Endodermal cell (in vitro differentiated cells): ENCODE measurements around the gene CUL7. TPM values are rescaled to one million over a fixed set of nuclear protein-coding genes. Genes with fewer than 3 reads are reported as not detected.

Experiments
- DNase-seq: peaks from one replicate; pipeline ENCODE4 v3.0.0-alpha.2; 2017
- H3K27ac ChIP-seq: 2 replicates; pipeline ENCODE4 v1.5.1; 2013; ENCODE audit warnings: mild to moderate bottlenecking, low read depth, low read length, moderate library complexity
- H3K27me3 ChIP-seq: 2 replicates; pipeline ENCODE4 v1.6.1; 2013; ENCODE audit warnings: mild to moderate bottlenecking, low read length, moderate library complexity; ENCODE audit not compliant: insufficient read depth, control insufficient read depth, poor library complexity, severe bottlenecking
- H3K36me3 ChIP-seq: 2 replicates; pipeline ENCODE4 v1.7.0; 2013; ENCODE audit warnings: mild to moderate bottlenecking, low read length, moderate library complexity; ENCODE audit not compliant: control insufficient read depth, insufficient read depth
- H3K4me1 ChIP-seq: one replicate; pipeline ENCODE4 v1.7.0; 2013; ENCODE audit warnings: low read length; ENCODE audit not compliant: control insufficient read depth, insufficient read depth
- H3K4me3 ChIP-seq: 2 replicates; pipeline ENCODE4 v1.5.1; 2013; ENCODE audit warnings: mild to moderate bottlenecking, low read length, moderate library complexity
- H3K9ac ChIP-seq: 2 replicates; pipeline ENCODE4 v1.6.1; 2013; ENCODE audit warnings: mild to moderate bottlenecking, low read length, moderate library complexity; ENCODE audit not compliant: poor library complexity, severe bottlenecking; ENCODE audit errors: extremely low read depth
- H3K9me3 ChIP-seq: 2 replicates; pipeline ENCODE4 v1.6.1; 2013; ENCODE audit warnings: mild to moderate bottlenecking, low read length, moderate library complexity; ENCODE audit not compliant: control insufficient read depth
- H3K27ac Mint-ChIP-seq: 2 replicates; pipeline ENCODE4 v1.8.0; 2020; ENCODE audit warnings: mixed read lengths
- H3K27me3 Mint-ChIP-seq: 2 replicates; pipeline ENCODE4 v1.8.0; 2021; ENCODE audit warnings: mild to moderate bottlenecking, mixed read lengths; ENCODE audit not compliant: insufficient read depth
- H3K36me3 Mint-ChIP-seq: 2 replicates; pipeline ENCODE4 v1.8.0; 2020; ENCODE audit warnings: low read depth, mixed read lengths
- H3K4me1 Mint-ChIP-seq: 2 replicates; pipeline ENCODE4 v1.8.0; 2020; ENCODE audit warnings: mixed read lengths
- H3K4me3 Mint-ChIP-seq: 2 replicates; pipeline ENCODE4 v1.8.0; 2020; ENCODE audit warnings: mild to moderate bottlenecking, moderate library complexity, mixed read lengths
- H3K9me3 Mint-ChIP-seq: 2 replicates; pipeline ENCODE4 v1.8.0; 2020; ENCODE audit warnings: mild to moderate bottlenecking, mixed read lengths
- WGBS, 2 experiments: methylation state at CpG; one replicate each; pipeline versions ENCODE4 v1.1.5 to v1.1.7; 2013; ENCODE audit warnings: missing lambda C conversion rate in 2 of 2, mixed read lengths in 1 of 2; ENCODE audit not compliant: insufficient coverage in 1 of 2, insufficient read length in 1 of 2; 5-methylcytosine and 5-hydroxymethylcytosine counted together
- total RNA-seq, 2 donors: library from RNA; stranded (reverse); fragmentation: NEBNext Ultra II Directional in 1 of 2; extraction: Animal tissue kit (Norgen Biotek cat#: 25700) in 1 of 2; gene quantifications; 2 replicates in 1 of 2; 3 replicates in 1 of 2; pipeline ENCODE4 v1.2.1, GENCODE V29; 2021
- TF ChIP-seq, protein P1 (sequence below): fragments of 200-600 bp; sonication (generic); conservative IDR thresholded peaks from 2 replicates; pipeline ENCODE4 v1.5.0; 2021; ENCODE audit warnings: antibody characterized with exemption, mild to moderate bottlenecking

Gene CUL7
- total RNA-seq, 2 donors from 2014 or later, result 39.0 to 51.7 TPM

DNA sequence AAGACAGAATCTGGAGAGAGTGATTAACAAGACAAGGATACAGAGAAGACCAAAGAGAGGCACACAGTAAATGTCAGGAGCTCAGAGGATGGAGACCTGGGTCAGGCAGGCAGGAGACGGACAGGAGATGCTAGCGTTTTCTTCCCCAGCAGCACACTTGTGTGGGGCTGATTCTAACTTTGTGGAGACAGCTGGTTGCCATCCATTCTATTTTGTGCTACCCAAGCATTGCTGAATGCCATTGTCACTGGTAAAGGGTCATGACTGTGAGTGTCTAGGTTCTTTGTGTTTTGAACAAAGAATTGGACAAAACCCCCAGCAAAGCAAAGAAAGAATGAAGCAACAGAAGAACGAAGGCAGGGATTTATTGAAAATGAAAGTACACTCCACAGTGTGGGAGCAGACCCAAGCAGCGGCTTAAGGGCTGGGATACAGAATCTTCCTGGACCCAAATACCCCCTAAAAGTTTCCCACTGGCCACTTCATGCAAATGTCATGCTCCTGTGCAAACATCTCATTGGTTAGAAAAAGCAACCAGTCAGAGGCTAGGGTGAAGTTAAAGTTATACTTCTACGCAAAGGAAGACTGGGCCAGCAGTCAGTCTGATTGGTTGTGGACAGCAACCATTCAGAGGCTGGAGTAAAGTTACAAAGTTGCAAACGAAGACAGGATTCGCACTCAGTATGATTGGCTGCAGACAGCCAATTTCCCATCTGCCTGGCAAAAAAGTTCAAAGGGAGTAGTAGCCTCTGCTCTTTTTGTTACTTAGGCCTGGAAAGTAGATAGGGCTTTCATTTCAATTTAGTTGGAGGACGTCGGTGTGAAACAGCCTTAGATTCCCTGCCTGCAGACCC is 40.0 kb upstream of the CUL7 start:
- Mint-ChIP-seq H3K4me3 (no peak overlapping the region), H3K27me3 (no peaks in the 10 kb centered on the region), H3K36me3 (no peaks in the 10 kb centered on the region), H3K4me1 (peaks cover 69% of the 10 kb centered on the region), H3K9me3 (no peaks in the 10 kb centered on the region), H3K27ac (peak overlapping the region; percentile 56)
- Histone ChIP-seq H3K36me3 (no peaks in the 10 kb centered on the region), H3K27me3 (no peaks in the 10 kb centered on the region), H3K9me3 (no peaks in the 10 kb centered on the region), H3K9ac (no peak overlapping the region), H3K4me1 (peaks cover 23% of the 10 kb centered on the region), H3K27ac (peak overlapping the region; percentile 89), H3K4me3 (no peak overlapping the region)
- TF ChIP-seq, protein P1, sequence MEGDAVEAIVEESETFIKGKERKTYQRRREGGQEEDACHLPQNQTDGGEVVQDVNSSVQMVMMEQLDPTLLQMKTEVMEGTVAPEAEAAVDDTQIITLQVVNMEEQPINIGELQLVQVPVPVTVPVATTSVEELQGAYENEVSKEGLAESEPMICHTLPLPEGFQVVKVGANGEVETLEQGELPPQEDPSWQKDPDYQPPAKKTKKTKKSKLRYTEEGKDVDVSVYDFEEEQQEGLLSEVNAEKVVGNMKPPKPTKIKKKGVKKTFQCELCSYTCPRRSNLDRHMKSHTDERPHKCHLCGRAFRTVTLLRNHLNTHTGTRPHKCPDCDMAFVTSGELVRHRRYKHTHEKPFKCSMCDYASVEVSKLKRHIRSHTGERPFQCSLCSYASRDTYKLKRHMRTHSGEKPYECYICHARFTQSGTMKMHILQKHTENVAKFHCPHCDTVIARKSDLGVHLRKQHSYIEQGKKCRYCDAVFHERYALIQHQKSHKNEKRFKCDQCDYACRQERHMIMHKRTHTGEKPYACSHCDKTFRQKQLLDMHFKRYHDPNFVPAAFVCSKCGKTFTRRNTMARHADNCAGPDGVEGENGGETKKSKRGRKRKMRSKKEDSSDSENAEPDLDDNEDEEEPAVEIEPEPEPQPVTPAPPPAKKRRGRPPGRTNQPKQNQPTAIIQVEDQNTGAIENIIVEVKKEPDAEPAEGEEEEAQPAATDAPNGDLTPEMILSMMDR, result no peak
- DNase-seq, result no peak
- WGBS, 2 experiments, result 86% methylated on average over 9 of the region's 9 CpGs

DNA sequence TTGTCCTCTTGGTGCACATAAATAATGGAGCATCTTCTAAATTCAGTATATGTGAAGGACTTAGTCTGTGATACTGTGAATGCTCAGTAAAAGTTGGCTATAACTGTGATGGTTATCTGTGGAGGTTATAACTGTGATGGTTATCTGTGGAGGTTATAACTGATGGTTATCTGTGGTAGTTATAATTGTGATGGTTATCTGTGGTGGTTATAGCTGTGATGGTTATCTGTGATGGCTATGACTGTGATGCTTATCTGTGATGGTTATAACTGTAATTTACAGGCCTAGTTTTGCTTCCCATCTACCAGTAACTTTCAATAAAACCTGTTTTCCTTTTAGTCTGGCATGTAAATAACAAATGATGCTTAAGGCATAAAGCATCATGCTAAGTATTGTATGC is 39.0 kb upstream of the CUL7 start:
- no peak overlapping the region for H3K27ac Mint-ChIP-seq
- H3K4me1 Mint-ChIP-seq, result peaks cover 66% of the 10 kb centered on the region
- Histone ChIP-seq H3K27ac (peak overlapping the region; percentile 89), H3K36me3 (no peaks in the 10 kb centered on the region), H3K9me3 (no peaks in the 10 kb centered on the region), H3K9ac (no peak overlapping the region), H3K27me3 (no peaks in the 10 kb centered on the region), H3K4me1 (peaks cover 23% of the 10 kb centered on the region), H3K4me3 (no peak overlapping the region)
- H3K9me3 Mint-ChIP-seq, result no peaks in the 10 kb centered on the region
- peaks cover 2% of the 10 kb centered on the region for H3K36me3 Mint-ChIP-seq
- DNase-seq, result no peak
- TF ChIP-seq, protein P1, result no peak
- H3K27me3 Mint-ChIP-seq, result no peaks in the 10 kb centered on the region
- H3K4me3 Mint-ChIP-seq, result no peak overlapping the region

DNA sequence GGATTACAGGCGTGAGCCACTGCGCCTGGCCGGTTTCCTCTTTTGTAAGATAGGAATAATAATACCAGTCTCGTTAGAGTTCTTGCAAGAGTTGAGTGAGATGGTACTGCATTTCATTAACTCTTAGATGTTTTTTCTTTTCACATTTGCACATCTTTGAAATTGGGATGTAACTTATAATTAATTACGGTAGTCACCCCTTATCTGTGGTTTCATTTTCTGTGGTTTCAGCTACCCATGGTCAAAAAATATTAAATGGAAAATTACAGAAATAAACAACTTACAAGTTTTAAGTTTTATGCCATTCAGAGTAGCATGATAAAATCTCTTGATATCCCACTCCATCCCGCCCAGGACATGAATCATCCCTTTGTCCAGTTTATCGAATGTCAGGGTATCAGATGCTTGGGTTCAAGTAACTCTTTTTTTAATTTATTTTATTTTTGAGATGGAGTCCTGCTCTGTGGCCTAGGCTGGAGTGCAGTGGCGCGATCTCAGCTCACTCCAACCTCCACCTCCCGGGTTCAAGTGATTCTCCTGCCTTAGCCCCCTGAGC is 37.9 kb upstream of the CUL7 start:
- Histone ChIP-seq H3K9me3 (no peaks in the 10 kb centered on the region), H3K36me3 (no peaks in the 10 kb centered on the region), H3K4me3 (no peak overlapping the region), H3K27me3 (no peaks in the 10 kb centered on the region), H3K4me1 (peaks cover 18% of the 10 kb centered on the region), H3K9ac (no peak overlapping the region), H3K27ac (no peak overlapping the region)
- Mint-ChIP-seq H3K4me1 (peaks cover 62% of the 10 kb centered on the region), H3K9me3 (no peaks in the 10 kb centered on the region), H3K27me3 (no peaks in the 10 kb centered on the region), H3K36me3 (peaks cover 3% of the 10 kb centered on the region), H3K4me3 (no peak overlapping the region), H3K27ac (no peak overlapping the region)
- 96 to 98% methylated on average over 5 to 9 of the region's 10 CpGs for WGBS, 2 experiments
- TF ChIP-seq, protein P1, result no peak
- DNase-seq, result no peak
